ENCODE data around the gene AJM1. TPM values are rescaled to one million over a fixed set of nuclear protein-coding genes. Genes with fewer than 3 reads are reported as not detected.

Gene AJM1
- total RNA-seq, 1 experiment from 2014 or later, result 1.8 TPM

DNA sequence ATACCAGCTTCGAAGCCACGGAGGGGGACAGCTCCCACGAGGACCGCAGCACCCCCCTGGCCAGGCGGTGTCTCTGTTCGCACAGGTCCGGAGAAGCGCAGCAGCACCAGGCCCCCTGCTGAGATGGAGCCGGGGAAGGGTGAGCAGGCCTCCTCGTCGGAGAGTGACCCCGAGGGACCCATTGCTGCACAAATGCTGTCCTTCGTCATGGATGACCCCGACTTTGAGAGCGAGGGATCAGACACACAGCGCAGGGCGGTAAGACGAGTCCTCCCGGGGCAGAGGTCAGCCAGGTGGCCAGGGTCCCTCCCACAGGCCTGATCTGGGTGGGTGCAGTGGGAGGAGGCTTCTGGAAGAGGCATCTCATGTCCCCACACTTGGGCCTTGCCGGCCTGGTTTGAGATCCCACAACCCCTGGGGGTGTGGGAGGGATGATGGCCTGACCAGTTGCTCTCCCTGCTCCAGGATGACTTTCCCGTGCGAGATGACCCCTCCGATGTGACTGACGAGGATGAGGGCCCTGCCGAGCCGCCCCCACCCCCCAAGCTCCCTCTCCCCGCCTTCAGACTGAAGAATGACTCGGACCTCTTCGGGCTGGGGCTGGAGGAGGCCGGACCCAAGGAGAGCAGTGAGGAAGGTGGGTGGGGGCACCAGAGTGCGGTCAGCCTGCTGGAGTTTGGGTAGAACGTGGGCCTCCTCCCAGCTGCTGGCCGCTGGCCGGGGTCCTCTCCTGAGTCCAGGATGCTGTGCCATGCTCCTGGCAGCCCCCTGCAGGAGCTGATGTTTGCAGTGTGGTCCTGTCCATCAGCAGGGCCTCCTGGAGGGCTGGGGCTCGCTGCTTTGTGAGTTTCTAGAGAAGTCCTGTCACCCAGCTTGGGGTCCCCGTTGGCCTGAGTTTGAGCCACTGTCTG lies 2.8 kb upstream of the AJM1 start:
- Histone ChIP-seq H3K56ac (ENCODE audit: insufficient read length, low read depth, low read length) (no peak overlapping the region), H2BK15ac (ENCODE audit: low read depth, low read length) (no peak overlapping the region), H2AK5ac (ENCODE audit: insufficient read length, low read length) (no peak overlapping the region), H4K5ac (ENCODE audit: insufficient read length, low read depth, low read length) (no peak overlapping the region), H3K9me3 (ENCODE audit: control insufficient read depth, low read depth, low read length) (no peaks in the 10 kb centered on the region), H2BK20ac (ENCODE audit: low read depth, low read length, poor library complexity, severe bottlenecking) (no peak overlapping the region), H2BK120ac (ENCODE audit: low read depth, low read length, poor library complexity, severe bottlenecking) (no peak overlapping the region), H3K23ac (ENCODE audit: insufficient read length, low read depth, low read length) (no peak overlapping the region), H3T11ph (ENCODE audit: low read length) (no peak overlapping the region), H3K27me3 (ENCODE audit: insufficient read depth, low read length) (no peaks in the 10 kb centered on the region), H4K91ac (ENCODE audit: insufficient read length, low read depth, low read length) (no peak overlapping the region), H3K14ac (ENCODE audit: insufficient read depth, low read length) (no peak overlapping the region; the same call in 1 of the 2 replicates), H3K79me1 (ENCODE audit: insufficient read depth, low read depth, low read length, poor library complexity, severe bottlenecking) (no peaks in the 10 kb centered on the region), H3K4ac (ENCODE audit: low read depth, low read length) (no peak overlapping the region), H3K27ac (ENCODE audit: insufficient read length, low read depth, low read length) (no peak overlapping the region), H3K4me2 (ENCODE audit: insufficient read depth, insufficient read length, low read length) (no peak overlapping the region), H3K18ac (ENCODE audit: insufficient read length, low read depth, low read length) (no peak overlapping the region), H2BK5ac (ENCODE audit: insufficient read length, low read length) (no peak overlapping the region), H3K23me2 (ENCODE audit: insufficient read length, low read depth, low read length, poor library complexity, severe bottlenecking) (no peaks in the 10 kb centered on the region), H3K79me2 (ENCODE audit: insufficient read depth, low read length) (no peaks in the 10 kb centered on the region), H3K9ac (ENCODE audit: extremely low read depth, insufficient read length, low read length) (no peak overlapping the region), H4K8ac (replicated peaks; ENCODE audit: insufficient read length, low read depth, low read length) (no peak overlapping the region), H2AFZ (ENCODE audit: low read length) (no peak overlapping the region), H4K20me1 (ENCODE audit: control insufficient read depth, insufficient read depth, insufficient read length) (no peaks in the 10 kb centered on the region), H2BK12ac (ENCODE audit: insufficient read length, low read depth, low read length) (no peak overlapping the region), H3K4me1 (ENCODE audit: insufficient read depth, low read length) (peaks cover 2% of the 10 kb centered on the region; the same call in 1 of the 2 replicates)
- no peak for DNase-seq
- TF ChIP-seq, protein P1, sequence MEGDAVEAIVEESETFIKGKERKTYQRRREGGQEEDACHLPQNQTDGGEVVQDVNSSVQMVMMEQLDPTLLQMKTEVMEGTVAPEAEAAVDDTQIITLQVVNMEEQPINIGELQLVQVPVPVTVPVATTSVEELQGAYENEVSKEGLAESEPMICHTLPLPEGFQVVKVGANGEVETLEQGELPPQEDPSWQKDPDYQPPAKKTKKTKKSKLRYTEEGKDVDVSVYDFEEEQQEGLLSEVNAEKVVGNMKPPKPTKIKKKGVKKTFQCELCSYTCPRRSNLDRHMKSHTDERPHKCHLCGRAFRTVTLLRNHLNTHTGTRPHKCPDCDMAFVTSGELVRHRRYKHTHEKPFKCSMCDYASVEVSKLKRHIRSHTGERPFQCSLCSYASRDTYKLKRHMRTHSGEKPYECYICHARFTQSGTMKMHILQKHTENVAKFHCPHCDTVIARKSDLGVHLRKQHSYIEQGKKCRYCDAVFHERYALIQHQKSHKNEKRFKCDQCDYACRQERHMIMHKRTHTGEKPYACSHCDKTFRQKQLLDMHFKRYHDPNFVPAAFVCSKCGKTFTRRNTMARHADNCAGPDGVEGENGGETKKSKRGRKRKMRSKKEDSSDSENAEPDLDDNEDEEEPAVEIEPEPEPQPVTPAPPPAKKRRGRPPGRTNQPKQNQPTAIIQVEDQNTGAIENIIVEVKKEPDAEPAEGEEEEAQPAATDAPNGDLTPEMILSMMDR (conservative IDR thresholded peaks at IDR 0.05), result no peak
- no CpG with 5 or more reads among the region's 36 CpGs for WGBS (ENCODE audit: extremely low coverage, insufficient read length, low lambda C conversion rate)
- peaks cover 16 to 28% of the 10 kb centered on the region in 2 experiments for H3K4me1 Mint-ChIP-seq
- peaks cover 0 to 15% (median 15%) of the 10 kb centered on the region in 3 experiments; a peak in 4 of 7 replicates for H3K36me3 Mint-ChIP-seq (ENCODE audit: insufficient read depth in 1 of 3, low read depth in 3 of 3)
- peak overlapping the region in 2 of 3 experiments; percentile 87 to 93; a peak in 5 of 7 replicates for H3K27ac Mint-ChIP-seq
- peaks cover 9% of the 10 kb centered on the region; the same call in 1 of the 2 replicates for H3K27me3 Mint-ChIP-seq (ENCODE audit: low read depth)
- H3K4me3 Mint-ChIP-seq, result no peak overlapping the region
- no peaks in the 10 kb centered on the region for H3K9me3 Mint-ChIP-seq
